Muscle of leg (tissue), 11 donors: ENCODE results near the gene CA7. TPM values are rescaled to one million over a fixed set of nuclear protein-coding genes. Genes with fewer than 3 reads are reported as not detected.
A peak's percentile ranks its signal among the peaks of the same experiment; 100 is the strongest.
"Not testable (repeated sequence)": the region's sequence is repeated elsewhere in the genome, so short reads cannot be mapped to it uniquely, and the experiment has no call there.

ENCODE experiments used
- DNase-seq: peaks from one replicate; pipeline ENCODE4 v3.0.0; 2013
- H3K27ac ChIP-seq: one replicate; pipeline ENCODE4 v1.5.1; 2013; ENCODE audit warnings: mild to moderate bottlenecking, low read length, control low read depth
- H3K27me3 ChIP-seq: one replicate; pipeline ENCODE4 v1.6.1; 2013; ENCODE audit warnings: low read length; ENCODE audit not compliant: control insufficient read depth, insufficient read depth
- H3K36me3 ChIP-seq: one replicate; pipeline ENCODE4 v1.6.1; 2013; ENCODE audit warnings: low read length; ENCODE audit not compliant: control insufficient read depth, insufficient read depth
- H3K4me1 ChIP-seq: one replicate; pipeline ENCODE4 v1.6.1; 2013; ENCODE audit warnings: low read length; ENCODE audit not compliant: control insufficient read depth, insufficient read depth
- H3K4me3 ChIP-seq: one replicate; pipeline ENCODE4 v1.5.1; 2013; ENCODE audit warnings: low read length, control low read depth
- H3K9me3 ChIP-seq: replicated peaks from 2 replicates; pipeline ENCODE4 v1.6.1; 2013; ENCODE audit warnings: low read depth, low read length; ENCODE audit not compliant: control insufficient read depth
- WGBS: methylation state at CpG from one replicate; pipeline ENCODE4 v1.1.5; 2013; ENCODE audit warnings: missing lambda C conversion rate; ENCODE audit not compliant: insufficient coverage; 5-methylcytosine and 5-hydroxymethylcytosine counted together
- polyA plus RNA-seq, 8 donors: library from polyadenylated mRNA; unstranded; fragments of 120-200 nt; gene quantifications; one replicate each; pipeline versions ENCODE4 v1.2.1 to v1.2.3, GENCODE V29; 2013; ENCODE audit warnings: inconsistent platforms in 1 of 8, low replicate concordance in 1 of 8; ENCODE audit not compliant: insufficient read length in 8 of 8, insufficient read depth in 1 of 8
- total RNA-seq: library from RNA; stranded (reverse); fragments of 120-200 nt; gene quantifications from one replicate; pipeline ENCODE4 v1.2.4, GENCODE V29; 2013

Gene CA7
- total and polyA plus RNA-seq, 9 donors = 0.12 TPM; not detected in 8

GRCh38 chr16:66856184-66856730 lies 12.0 kb downstream of the CA7 start:
- DNase-seq = no peak
- peaks cover 3% of the 10 kb centered on the region for H3K27me3 ChIP-seq
- peaks cover 6% of the 10 kb centered on the region for H3K4me1 ChIP-seq
- H3K36me3 ChIP-seq = no peaks in the 10 kb centered on the region
- WGBS = 86% methylated on average over 3 of the region's 6 CpGs
- H3K4me3 ChIP-seq = no peak overlapping the region
- H3K27ac ChIP-seq = no peak overlapping the region
- no peaks in the 10 kb centered on the region for H3K9me3 ChIP-seq

DNA sequence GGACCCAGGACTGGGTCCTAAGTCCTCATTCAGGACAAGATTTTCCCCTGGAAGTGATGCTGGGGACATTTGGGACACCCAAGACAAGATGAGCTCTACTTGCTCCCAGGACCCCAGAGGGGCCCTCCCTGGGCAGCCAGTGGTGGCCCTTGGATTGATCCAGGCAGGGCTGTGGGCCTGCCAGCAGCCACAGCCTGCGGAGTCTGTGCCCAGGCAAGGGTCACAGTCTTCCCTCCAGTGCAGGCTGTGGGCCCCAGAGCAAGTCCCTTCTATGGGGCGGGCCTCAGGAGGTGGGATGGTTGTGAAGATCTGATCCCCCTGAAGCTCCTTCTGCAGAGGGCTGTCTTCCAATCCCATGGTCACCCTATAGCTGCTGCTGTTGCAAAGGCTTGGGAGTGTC lies 12.6 kb downstream of the CA7 start:
- no CpG with 5 or more reads among the region's 2 CpGs for WGBS
- Histone ChIP-seq H3K27ac (no peak overlapping the region), H3K4me3 (no peak overlapping the region), H3K27me3 (no peaks in the 10 kb centered on the region), H3K36me3 (no peaks in the 10 kb centered on the region), H3K4me1 (peaks cover 6% of the 10 kb centered on the region), H3K9me3 (no peaks in the 10 kb centered on the region)
- DNase-seq = no peak

- H3K27ac ChIP-seq = no peak overlapping the region
- H3K27me3 ChIP-seq = no peaks in the 10 kb centered on the region
- DNase-seq = no peak
- no CpG with 5 or more reads among the region's 6 CpGs for WGBS
- H3K9me3 ChIP-seq = no peaks in the 10 kb centered on the region
- H3K4me1 ChIP-seq = peaks cover 6% of the 10 kb centered on the region
- H3K4me3 ChIP-seq = no peak overlapping the region
- no peaks in the 10 kb centered on the region for H3K36me3 ChIP-seq
Measured at GRCh38 chr16:66857437-66857836, 13.2 kb downstream of the CA7 start.

DNA sequence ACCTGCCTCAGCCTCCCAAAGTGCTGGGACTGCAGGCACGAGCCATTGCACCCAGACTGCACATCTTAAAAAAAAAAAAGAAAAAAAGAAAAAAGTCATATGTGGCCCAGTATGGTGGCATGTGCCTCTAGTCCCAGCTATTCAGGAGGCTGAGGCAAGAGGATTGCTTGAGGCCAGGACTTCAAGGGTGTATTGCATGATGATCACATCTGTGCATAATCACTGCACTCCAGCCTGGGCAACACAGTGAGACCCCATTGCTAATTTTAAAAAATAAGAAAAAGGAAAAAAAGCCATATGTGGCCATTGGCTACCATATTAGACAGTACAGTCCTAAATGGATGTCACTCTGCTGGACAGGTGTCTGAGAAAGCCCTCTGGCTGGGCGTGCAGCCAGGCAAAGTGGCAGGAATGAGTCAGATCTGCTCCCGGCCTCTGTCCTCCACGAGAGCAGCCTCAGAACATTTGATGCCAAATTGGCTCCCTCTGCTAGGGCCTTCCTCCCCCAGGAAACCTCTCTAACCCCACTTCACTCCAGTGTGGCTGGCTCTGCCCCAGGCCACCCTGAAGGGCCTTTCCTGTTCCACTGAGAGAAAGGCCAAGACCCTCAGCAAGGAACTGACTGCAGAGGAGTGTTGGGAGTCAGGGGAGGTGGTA lies 14.7 kb downstream of the CA7 start:
- Histone ChIP-seq H3K9me3 (no peaks in the 10 kb centered on the region), H3K4me3 (no peak overlapping the region), H3K4me1 (peaks cover 6% of the 10 kb centered on the region), H3K27ac (no peak overlapping the region), H3K27me3 (no peaks in the 10 kb centered on the region), H3K36me3 (no peaks in the 10 kb centered on the region)
- DNase-seq = peak; percentile 47
- 14% methylated on average over 2 of the region's 4 CpGs for WGBS

DNA sequence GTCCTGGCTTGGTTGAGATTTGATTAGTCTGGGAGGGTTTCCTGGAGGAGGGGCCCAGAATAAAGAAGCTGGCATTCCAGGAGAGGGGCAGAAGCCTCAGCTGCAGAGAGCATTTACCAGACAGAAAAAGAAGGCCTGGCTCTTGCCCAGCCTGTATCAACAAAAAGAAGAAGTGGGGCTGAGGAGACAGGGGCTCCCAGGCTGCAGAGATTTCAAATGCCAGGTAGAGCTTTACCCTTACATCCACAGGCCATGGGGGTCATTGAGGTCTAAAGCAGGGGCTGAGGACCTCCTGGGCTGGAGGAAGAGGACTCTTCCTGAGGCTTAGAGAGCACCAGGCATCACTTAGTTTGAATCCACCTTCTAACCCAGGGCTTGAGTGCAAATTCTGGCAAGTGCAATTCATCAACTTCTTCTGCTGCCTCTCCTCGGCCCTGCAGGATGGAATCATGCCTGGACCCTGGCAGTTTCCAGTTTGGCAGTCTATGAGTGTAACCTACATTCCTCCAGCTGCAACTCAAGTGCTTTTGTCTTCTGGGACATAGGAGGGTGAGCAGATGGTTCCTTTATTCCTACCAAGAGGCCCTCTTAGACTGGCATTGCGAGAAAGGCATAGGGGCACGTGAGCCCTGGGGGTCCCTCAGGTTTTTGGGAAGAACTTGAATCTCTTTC lies 15.3 kb downstream of the CA7 start:
- no peak overlapping the region for H3K4me3 ChIP-seq
- no CpG with 5 or more reads among the region's 3 CpGs for WGBS
- DNase-seq = no peak
- no peaks in the 10 kb centered on the region for H3K27me3 ChIP-seq
- H3K4me1 ChIP-seq = peaks cover 6% of the 10 kb centered on the region
- no peak overlapping the region for H3K27ac ChIP-seq
- no peaks in the 10 kb centered on the region for H3K9me3 ChIP-seq
- H3K36me3 ChIP-seq = no peaks in the 10 kb centered on the region

GRCh38 chr16:66862023-66862520 lies 17.9 kb downstream of the CA7 start:
- WGBS = 56% methylated on average over 6 of the region's 8 CpGs
- H3K27ac ChIP-seq = no peak overlapping the region
- DNase-seq = no peak
- H3K9me3 ChIP-seq = no peaks in the 10 kb centered on the region
- H3K4me1 ChIP-seq = peaks cover 6% of the 10 kb centered on the region
- H3K4me3 ChIP-seq = no peak overlapping the region
- H3K27me3 ChIP-seq = no peaks in the 10 kb centered on the region
- H3K36me3 ChIP-seq = no peaks in the 10 kb centered on the region

- Histone ChIP-seq H3K27ac (no peak overlapping the region), H3K4me1 (peaks cover 6% of the 10 kb centered on the region), H3K9me3 (no peaks in the 10 kb centered on the region), H3K36me3 (no peaks in the 10 kb centered on the region), H3K27me3 (no peaks in the 10 kb centered on the region), H3K4me3 (no peak overlapping the region)
- no peak for DNase-seq
Measured at GRCh38 chr16:66863707-66864106, 19.5 kb downstream of the CA7 start.

DNA sequence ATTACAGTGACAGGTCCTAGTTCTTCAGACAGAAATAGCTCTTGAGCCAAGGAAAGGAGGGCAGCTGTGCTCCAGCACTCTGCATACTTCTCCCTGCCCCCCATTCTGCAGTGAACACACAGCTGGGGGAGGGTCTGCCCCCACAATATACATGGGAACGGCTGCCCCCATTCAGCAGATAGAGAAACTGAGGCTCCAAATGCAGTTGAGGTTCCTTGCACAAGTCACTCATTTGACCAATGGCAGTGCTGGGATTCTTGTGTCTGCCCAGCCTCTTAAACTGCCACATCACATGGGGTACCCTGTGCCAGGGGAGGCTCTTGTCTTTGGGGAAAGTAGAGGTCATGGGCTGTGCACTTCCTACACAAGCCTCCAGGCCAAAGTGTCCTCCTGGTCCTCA lies 25.2 kb downstream of the CA7 start:
- Histone ChIP-seq H3K36me3 (no peaks in the 10 kb centered on the region), H3K4me1 (peaks cover 6% of the 10 kb centered on the region), H3K27ac (no peak overlapping the region), H3K9me3 (no peaks in the 10 kb centered on the region), H3K4me3 (no peak overlapping the region), H3K27me3 (peaks cover 11% of the 10 kb centered on the region)
- WGBS = no CpG with 5 or more reads among the region's 1 CpG
- no peak for DNase-seq

GRCh38 chr16:66871363-66871762 lies 27.1 kb downstream of the CA7 start:
- not testable (repeated sequence) for DNase-seq, H3K4me1 ChIP-seq, H3K36me3 ChIP-seq, H3K27ac ChIP-seq, H3K4me3 ChIP-seq, H3K9me3 ChIP-seq
- WGBS = 91% methylated on average over 2 of the region's 2 CpGs
- peaks cover 11% of the 10 kb centered on the region for H3K27me3 ChIP-seq

- peaks cover 6% of the 10 kb centered on the region for H3K4me1 ChIP-seq
- H3K36me3 ChIP-seq = no peaks in the 10 kb centered on the region
- WGBS = no CpG with 5 or more reads among the region's 3 CpGs
- no peaks in the 10 kb centered on the region for H3K9me3 ChIP-seq
- H3K27ac ChIP-seq = no peak overlapping the region
- DNase-seq = no peak
- no peak overlapping the region for H3K4me3 ChIP-seq
- peaks cover 11% of the 10 kb centered on the region for H3K27me3 ChIP-seq
Measured at GRCh38 chr16:66871840-66872239, 27.6 kb downstream of the CA7 start.
